CD8-positive, alpha-beta memory T cell (primary cell): ENCODE measurements around the gene NRP1. TPM values are rescaled to one million over a fixed set of nuclear protein-coding genes. Genes with fewer than 3 reads are reported as not detected.

Source experiments
- CTCF ChIA-PET: fragments of 350-600 bp; sonication (Branson Sonifier 250); formaldehyde crosslinking; loops from one replicate; lab custom pipeline; 2021; ENCODE audit warnings: antibody characterized with exemption; lab: Charles Lee
- POLR2A ChIA-PET: fragments of 350-600 bp; sonication (Branson Sonifier 250); formaldehyde crosslinking; loops from one replicate; lab custom pipeline; 2021; ENCODE audit warnings: antibody characterized with exemption; lab: Charles Lee
- DNase-seq, 5 donors: peaks; one replicate each; pipeline versions ENCODE4 v3.0.0 to v3.0.0-alpha.2; 2020 to 2022; ENCODE audit warnings: mixed read lengths in 1 of 5
- H3K27ac ChIP-seq: one replicate; pipeline ENCODE4 v1.7.0; 2013; ENCODE audit warnings: low read depth, mild to moderate bottlenecking, low read length, moderate library complexity
- H3K27me3 ChIP-seq: 2 replicates; pipeline ENCODE4 v1.7.0; 2013; ENCODE audit warnings: low read length, mild to moderate bottlenecking; ENCODE audit not compliant: insufficient read depth, poor library complexity, severe bottlenecking
- H3K36me3 ChIP-seq: 2 replicates; pipeline ENCODE4 v1.7.0; 2013; ENCODE audit warnings: mild to moderate bottlenecking, low read length, moderate library complexity; ENCODE audit not compliant: insufficient read depth
- H3K4me1 ChIP-seq: 2 replicates; pipeline ENCODE4 v1.7.0; 2013; ENCODE audit warnings: mild to moderate bottlenecking, low read length, moderate library complexity; ENCODE audit not compliant: insufficient read depth
- H3K4me3 ChIP-seq: 2 replicates; pipeline ENCODE4 v1.7.0; 2013; ENCODE audit warnings: mild to moderate bottlenecking, low read length
- H3K9me3 ChIP-seq: 2 replicates; pipeline ENCODE4 v1.7.0; 2013; ENCODE audit warnings: mild to moderate bottlenecking, low read length
- H3K27ac Mint-ChIP-seq, 8 donors: one replicate each; pipeline ENCODE4 v1.8.0; 2020 to 2021; ENCODE audit warnings: mixed read lengths in 8 of 8, mild to moderate bottlenecking in 6 of 8, inconsistent platforms in 3 of 8, moderate library complexity in 3 of 8
- H3K27me3 Mint-ChIP-seq, 2 donors: one replicate each; pipeline ENCODE4 v1.8.0; 2020 to 2021; ENCODE audit warnings: mixed read lengths in 2 of 2, mild to moderate bottlenecking in 1 of 2, moderate library complexity in 1 of 2
- H3K36me3 Mint-ChIP-seq, 3 donors: one replicate each; pipeline ENCODE4 v1.8.0; 2020 to 2021; ENCODE audit warnings: mixed read lengths in 3 of 3, inconsistent platforms in 1 of 3, mild to moderate bottlenecking in 1 of 3
- H3K4me1 Mint-ChIP-seq, 3 donors: one replicate each; pipeline ENCODE4 v1.8.0; 2020 to 2021; ENCODE audit warnings: mixed read lengths in 3 of 3, inconsistent platforms in 1 of 3, mild to moderate bottlenecking in 1 of 3
- H3K4me3 Mint-ChIP-seq, 7 donors: one replicate each; pipeline ENCODE4 v1.8.0; 2020 to 2021; ENCODE audit warnings: mixed read lengths in 7 of 7, mild to moderate bottlenecking in 6 of 7, moderate library complexity in 4 of 7, inconsistent platforms in 2 of 7
- H3K9me3 Mint-ChIP-seq, 5 donors: one replicate each; pipeline ENCODE4 v1.8.0; 2020 to 2022; ENCODE audit warnings: mixed read lengths in 5 of 5, mild to moderate bottlenecking in 3 of 5, moderate library complexity in 2 of 5, inconsistent platforms in 1 of 5
- polyA plus RNA-seq: library from polyadenylated mRNA; unstranded; fragments of 300-500 nt; fragmentation: Illumina TruSeq; gene quantifications from one replicate; pipeline ENCODE4 v1.2.3, GENCODE V29; 2021
- total RNA-seq, 2 experiments: library from RNA; stranded (reverse); gene quantifications; one replicate each; pipeline ENCODE4 v1.2.3, GENCODE V29; 2021

The NRP1 gene
- total and polyA plus RNA-seq, 3 experiments from 2014 or later: 2.1 to 2.2 TPM; not detected in 1

- no peak for DNase-seq
- no peak overlapping the region for H3K4me3 Mint-ChIP-seq
Measured at GRCh38 chr10:33358016-33358415, 23.5 kb upstream of the NRP1 start.

GRCh38 chr10:33355274-33355673 is 20.8 kb upstream of the NRP1 start:
- Mint-ChIP-seq H3K9me3 (peaks cover 0 to 3% (median 0%) of the 10 kb centered on the region in 5 donors), H3K27ac (no peak overlapping the region), H3K27me3 (peaks cover 5 to 7% of the 10 kb centered on the region in 2 donors), H3K4me3 (no peak overlapping the region), H3K36me3 (peaks cover 0 to 3% (median 0%) of the 10 kb centered on the region in 3 donors), H3K4me1 (no peaks in the 10 kb centered on the region)
- DNase-seq: no peak
- H3K27me3 ChIP-seq: no peaks in the 10 kb centered on the region
- H3K36me3 ChIP-seq: no peaks in the 10 kb centered on the region
- ChIA-PET POLR2A (no interaction called here), CTCF (no interaction called here)
- H3K27ac ChIP-seq: no peak overlapping the region
- H3K9me3 ChIP-seq: no peaks in the 10 kb centered on the region
- H3K4me1 ChIP-seq: no peaks in the 10 kb centered on the region
- no peak overlapping the region for H3K4me3 ChIP-seq

More at GRCh38 chr10:33358016-33358415, 23.5 kb upstream of the NRP1 start:
- no peaks in the 10 kb centered on the region for H3K27me3 ChIP-seq
- no peaks in the 10 kb centered on the region for H3K9me3 ChIP-seq
- Mint-ChIP-seq H3K4me1 (no peaks in the 10 kb centered on the region), H3K9me3 (peaks cover 0 to 3% (median 0%) of the 10 kb centered on the region in 5 donors), H3K27me3 (peaks cover 15 to 16% of the 10 kb centered on the region in 2 donors), H3K36me3 (peaks cover 0 to 3% (median 0%) of the 10 kb centered on the region in 3 donors), H3K27ac (no peak overlapping the region)
- H3K4me3 ChIP-seq: no peak overlapping the region
- ChIA-PET POLR2A (no interaction called here), CTCF (no interaction called here)
- H3K4me1 ChIP-seq: no peaks in the 10 kb centered on the region
- no peak overlapping the region for H3K27ac ChIP-seq
- H3K36me3 ChIP-seq: no peaks in the 10 kb centered on the region

GRCh38 chr10:33353853-33354252 is 19.4 kb upstream of the NRP1 start:
- Mint-ChIP-seq H3K36me3 (no peaks in the 10 kb centered on the region), H3K27me3 (peaks cover 0 to 7% of the 10 kb centered on the region in 2 donors), H3K4me1 (no peaks in the 10 kb centered on the region), H3K27ac (no peak overlapping the region), H3K4me3 (no peak overlapping the region), H3K9me3 (no peaks in the 10 kb centered on the region)
- Histone ChIP-seq H3K4me1 (no peaks in the 10 kb centered on the region), H3K4me3 (no peak overlapping the region), H3K36me3 (no peaks in the 10 kb centered on the region), H3K27me3 (no peaks in the 10 kb centered on the region), H3K27ac (no peak overlapping the region), H3K9me3 (no peaks in the 10 kb centered on the region)
- ChIA-PET POLR2A (no interaction called here), CTCF (no interaction called here)
- DNase-seq: no peak

GRCh38 chr10:33353334-33353733 is 18.9 kb upstream of the NRP1 start:
- no peaks in the 10 kb centered on the region for H3K4me1 ChIP-seq
- CTCF ChIA-PET: no interaction called here
- no peak overlapping the region for H3K27ac ChIP-seq
- POLR2A ChIA-PET: no interaction called here
- Mint-ChIP-seq H3K27ac (no peak overlapping the region), H3K4me3 (no peak overlapping the region), H3K4me1 (no peaks in the 10 kb centered on the region), H3K27me3 (peaks cover 2 to 7% of the 10 kb centered on the region in 2 donors), H3K9me3 (no peaks in the 10 kb centered on the region), H3K36me3 (no peaks in the 10 kb centered on the region)
- no peak overlapping the region for H3K4me3 ChIP-seq
- no peak for DNase-seq
- no peaks in the 10 kb centered on the region for H3K27me3 ChIP-seq
- no peaks in the 10 kb centered on the region for H3K9me3 ChIP-seq
- no peaks in the 10 kb centered on the region for H3K36me3 ChIP-seq

- no peak overlapping the region for H3K4me3 Mint-ChIP-seq
- CTCF ChIA-PET: no interaction called here
- Histone ChIP-seq H3K27me3 (no peaks in the 10 kb centered on the region), H3K4me3 (no peak overlapping the region), H3K9me3 (no peaks in the 10 kb centered on the region), H3K4me1 (no peaks in the 10 kb centered on the region), H3K36me3 (no peaks in the 10 kb centered on the region), H3K27ac (no peak overlapping the region)
- no peaks in the 10 kb centered on the region for H3K4me1 Mint-ChIP-seq
- POLR2A ChIA-PET: no interaction called here
- no peaks in the 10 kb centered on the region for H3K36me3 Mint-ChIP-seq
- no peak overlapping the region for H3K27ac Mint-ChIP-seq
- no peaks in the 10 kb centered on the region for H3K9me3 Mint-ChIP-seq
- no peak for DNase-seq
- peaks cover 5 to 6% of the 10 kb centered on the region in 2 donors for H3K27me3 Mint-ChIP-seq
Measured at GRCh38 chr10:33352615-33353014, 18.1 kb upstream of the NRP1 start.

- Mint-ChIP-seq H3K27ac (no peak overlapping the region), H3K4me3 (no peak overlapping the region), H3K36me3 (no peaks in the 10 kb centered on the region), H3K27me3 (peaks cover 4 to 6% of the 10 kb centered on the region in 2 donors), H3K9me3 (no peaks in the 10 kb centered on the region), H3K4me1 (no peaks in the 10 kb centered on the region)
- ChIA-PET POLR2A (no interaction called here), CTCF (no interaction called here)
- H3K27me3 ChIP-seq: peaks cover under 1% of the 10 kb centered on the region
- H3K4me1 ChIP-seq: no peaks in the 10 kb centered on the region
- H3K4me3 ChIP-seq: no peak overlapping the region
- H3K27ac ChIP-seq: no peak overlapping the region
- no peak for DNase-seq
- no peaks in the 10 kb centered on the region for H3K9me3 ChIP-seq
- H3K36me3 ChIP-seq: no peaks in the 10 kb centered on the region
Measured at GRCh38 chr10:33352175-33352574, 17.7 kb upstream of the NRP1 start.

- POLR2A ChIA-PET: no interaction called here
- Mint-ChIP-seq H3K27ac (no peak overlapping the region), H3K9me3 (no peaks in the 10 kb centered on the region), H3K4me1 (no peaks in the 10 kb centered on the region), H3K4me3 (no peak overlapping the region), H3K36me3 (peaks cover 0 to 1% (median 0%) of the 10 kb centered on the region in 3 donors), H3K27me3 (peaks cover 9 to 18% of the 10 kb centered on the region in 2 donors)
- no peaks in the 10 kb centered on the region for H3K36me3 ChIP-seq
- H3K27ac ChIP-seq: no peak overlapping the region
- H3K4me1 ChIP-seq: no peaks in the 10 kb centered on the region
- H3K9me3 ChIP-seq: no peaks in the 10 kb centered on the region
- CTCF ChIA-PET: no interaction called here
- H3K4me3 ChIP-seq: no peak overlapping the region
- H3K27me3 ChIP-seq: peaks cover 8% of the 10 kb centered on the region
- no peak for DNase-seq
Measured at GRCh38 chr10:33350041-33350440, 15.6 kb upstream of the NRP1 start.

- H3K9me3 ChIP-seq: no peaks in the 10 kb centered on the region
- no peaks in the 10 kb centered on the region for H3K36me3 ChIP-seq
- H3K27ac ChIP-seq: no peak overlapping the region
- no peak overlapping the region for H3K4me3 Mint-ChIP-seq
- H3K4me3 ChIP-seq: no peak overlapping the region
- H3K9me3 Mint-ChIP-seq: peaks cover 0 to 4% (median 3%) of the 10 kb centered on the region in 5 donors
- peak overlapping the region in 1 of 8 donors; percentile 7 for H3K27ac Mint-ChIP-seq
- H3K4me1 ChIP-seq: no peaks in the 10 kb centered on the region
- POLR2A ChIA-PET: no interaction called here
- peaks cover 16 to 25% of the 10 kb centered on the region in 2 donors for H3K27me3 Mint-ChIP-seq
- H3K27me3 ChIP-seq: peaks cover 8% of the 10 kb centered on the region
- H3K4me1 Mint-ChIP-seq: no peaks in the 10 kb centered on the region
- CTCF ChIA-PET: no interaction called here
- DNase-seq: no peak
- peaks cover 0 to 6% (median 1%) of the 10 kb centered on the region in 3 donors for H3K36me3 Mint-ChIP-seq
Measured at GRCh38 chr10:33349268-33349667, 14.8 kb upstream of the NRP1 start.
